Ascending aorta (tissue), 2 donors: Measurements from ENCODE around the gene MS4A4E. TPM values are rescaled to one million over a fixed set of nuclear protein-coding genes. Genes with fewer than 3 reads are reported as not detected.

Experiments
- DNase-seq, 2 donors: peaks; one replicate each; pipeline ENCODE4 v3.0.0-alpha.2; 2019; ENCODE audit warnings: low spot score in 2 of 2
- H3K27ac ChIP-seq, 2 donors: fragments of 200-600 bp; sonication (generic); one replicate each; pipeline ENCODE4 v1.5.1; 2016 to 2017; ENCODE audit warnings: mild to moderate bottlenecking in 1 of 2
- H3K27me3 ChIP-seq: fragments of 200-600 bp; sonication (generic); one replicate; pipeline ENCODE4 v1.5.1; 2017
- H3K36me3 ChIP-seq, 2 donors: fragments of 200-600 bp; sonication (generic); one replicate each; pipeline ENCODE4 v1.5.1; 2016
- H3K4me1 ChIP-seq, 2 donors: fragments of 200-600 bp; sonication (generic); one replicate each; pipeline ENCODE4 v1.5.1; 2016 to 2017; ENCODE audit warnings: mild to moderate bottlenecking in 1 of 2
- H3K4me3 ChIP-seq, 2 donors: fragments of 200-600 bp; sonication (generic); one replicate each; pipeline ENCODE4 v1.5.1; 2016 to 2017; ENCODE audit warnings: mild to moderate bottlenecking in 1 of 2
- H3K9me3 ChIP-seq, 2 donors: fragments of 200-600 bp; sonication (generic); one replicate each; pipeline ENCODE4 v1.5.1; 2016
- intact Hi-C: fragments of 100-400 bp; cut with DNase I; formaldehyde crosslinking; loops from one replicate; pipeline ENCODE4 v1.15.1; 2023
- total RNA-seq: library from RNA; depleted of rRNA; stranded (reverse); fragments of >200 nt; gene quantifications from one replicate; pipeline ENCODE4 v1.1.0, GENCODE V29; 2016
- TF ChIP-seq, protein P1 (sequence below), 3 experiments: fragments of 200-600 bp in 2 of 3; fragments of 450-650 bp in 1 of 3; sonication (generic) in 2 of 3; IDR thresholded peaks; one replicate each; pipeline ENCODE4 v1.5.1; 2016 to 2019; ENCODE audit warnings: antibody characterized with exemption in 3 of 3, mild to moderate bottlenecking in 1 of 3, moderate library complexity in 1 of 3

MS4A4E gene
- total RNA-seq, 1 donor from 2014 or later: 0.75 TPM

GRCh38 chr11:60170566-60170965 is 72.4 kb downstream of the MS4A4E start:
- no peaks in the 10 kb centered on the region for H3K4me1 ChIP-seq
- no peak overlapping the region for H3K4me3 ChIP-seq
- H3K9me3 ChIP-seq: no peaks in the 10 kb centered on the region
- no peak for DNase-seq
- TF ChIP-seq, protein P1, sequence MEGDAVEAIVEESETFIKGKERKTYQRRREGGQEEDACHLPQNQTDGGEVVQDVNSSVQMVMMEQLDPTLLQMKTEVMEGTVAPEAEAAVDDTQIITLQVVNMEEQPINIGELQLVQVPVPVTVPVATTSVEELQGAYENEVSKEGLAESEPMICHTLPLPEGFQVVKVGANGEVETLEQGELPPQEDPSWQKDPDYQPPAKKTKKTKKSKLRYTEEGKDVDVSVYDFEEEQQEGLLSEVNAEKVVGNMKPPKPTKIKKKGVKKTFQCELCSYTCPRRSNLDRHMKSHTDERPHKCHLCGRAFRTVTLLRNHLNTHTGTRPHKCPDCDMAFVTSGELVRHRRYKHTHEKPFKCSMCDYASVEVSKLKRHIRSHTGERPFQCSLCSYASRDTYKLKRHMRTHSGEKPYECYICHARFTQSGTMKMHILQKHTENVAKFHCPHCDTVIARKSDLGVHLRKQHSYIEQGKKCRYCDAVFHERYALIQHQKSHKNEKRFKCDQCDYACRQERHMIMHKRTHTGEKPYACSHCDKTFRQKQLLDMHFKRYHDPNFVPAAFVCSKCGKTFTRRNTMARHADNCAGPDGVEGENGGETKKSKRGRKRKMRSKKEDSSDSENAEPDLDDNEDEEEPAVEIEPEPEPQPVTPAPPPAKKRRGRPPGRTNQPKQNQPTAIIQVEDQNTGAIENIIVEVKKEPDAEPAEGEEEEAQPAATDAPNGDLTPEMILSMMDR (IDR thresholded peaks at IDR 0.05): no peak
- H3K27me3 ChIP-seq: no peaks in the 10 kb centered on the region
- intact Hi-C loops: no loop called here
- H3K27ac ChIP-seq: no peak overlapping the region
- no peaks in the 10 kb centered on the region for H3K36me3 ChIP-seq

DNA sequence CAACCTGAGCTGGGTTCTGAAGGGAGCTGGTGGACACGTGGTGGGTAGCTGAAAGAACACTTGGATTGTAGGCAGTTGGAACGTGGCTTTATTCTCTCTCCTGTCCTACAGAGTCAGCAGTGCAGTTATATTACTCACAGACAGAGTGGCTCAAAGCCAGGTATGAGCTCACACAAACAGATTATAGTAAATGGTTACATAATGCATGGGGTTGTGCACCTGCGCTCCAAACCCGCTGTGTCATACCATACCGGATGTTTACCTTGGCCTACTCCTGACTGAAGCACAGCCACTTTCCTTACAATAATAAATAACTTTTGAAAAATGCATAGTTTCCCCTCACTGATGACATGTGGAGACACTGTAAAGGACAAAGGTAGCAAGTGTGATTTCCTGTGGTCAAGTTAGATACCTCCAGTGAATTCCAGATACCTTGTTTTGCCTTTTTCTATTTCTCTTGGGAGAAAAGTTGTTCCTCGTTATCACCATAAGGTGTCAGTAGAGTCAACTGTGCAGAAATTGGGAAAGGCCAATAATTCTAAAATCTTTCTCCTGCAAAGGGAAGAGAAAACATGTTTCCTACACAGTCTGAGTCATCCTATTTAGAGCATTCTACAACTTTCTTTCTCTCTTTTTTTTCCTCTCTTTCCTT is 73.5 kb downstream of the MS4A4E start:
- Histone ChIP-seq H3K4me1 (no peaks in the 10 kb centered on the region), H3K4me3 (no peak overlapping the region), H3K27ac (no peak overlapping the region), H3K9me3 (no peaks in the 10 kb centered on the region), H3K36me3 (no peaks in the 10 kb centered on the region), H3K27me3 (no peaks in the 10 kb centered on the region)
- DNase-seq: no peak
- TF ChIP-seq, protein P1 (IDR thresholded peaks at IDR 0.05): peak in 2 of 3 experiments; percentile 13 to 38
- intact Hi-C loops: no loop called here

DNA sequence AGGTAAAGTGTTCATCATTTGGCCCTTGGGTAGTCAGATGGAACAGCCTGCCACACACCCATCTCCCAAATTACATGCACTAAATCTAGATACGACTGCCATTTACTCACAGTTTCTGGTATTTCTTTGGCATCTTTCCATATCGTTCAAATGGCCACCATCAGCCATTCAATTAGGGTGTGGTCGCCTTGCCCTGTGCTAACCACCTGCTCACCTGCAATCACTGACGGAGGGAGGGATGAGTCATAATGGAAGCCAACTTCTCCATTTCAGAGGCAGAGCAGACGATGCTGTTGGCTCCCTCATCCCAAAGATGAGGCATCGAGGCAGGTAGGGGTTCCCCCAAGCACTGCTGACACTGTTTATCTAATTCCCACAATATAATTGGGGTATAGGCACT is 74.6 kb downstream of the MS4A4E start:
- H3K4me1 ChIP-seq: no peaks in the 10 kb centered on the region
- intact Hi-C loops: no loop called here
- no peaks in the 10 kb centered on the region for H3K9me3 ChIP-seq
- H3K27ac ChIP-seq: no peak overlapping the region
- TF ChIP-seq, protein P1 (IDR thresholded peaks at IDR 0.05): no peak
- H3K27me3 ChIP-seq: no peaks in the 10 kb centered on the region
- no peaks in the 10 kb centered on the region for H3K36me3 ChIP-seq
- H3K4me3 ChIP-seq: no peak overlapping the region
- no peak for DNase-seq

DNA sequence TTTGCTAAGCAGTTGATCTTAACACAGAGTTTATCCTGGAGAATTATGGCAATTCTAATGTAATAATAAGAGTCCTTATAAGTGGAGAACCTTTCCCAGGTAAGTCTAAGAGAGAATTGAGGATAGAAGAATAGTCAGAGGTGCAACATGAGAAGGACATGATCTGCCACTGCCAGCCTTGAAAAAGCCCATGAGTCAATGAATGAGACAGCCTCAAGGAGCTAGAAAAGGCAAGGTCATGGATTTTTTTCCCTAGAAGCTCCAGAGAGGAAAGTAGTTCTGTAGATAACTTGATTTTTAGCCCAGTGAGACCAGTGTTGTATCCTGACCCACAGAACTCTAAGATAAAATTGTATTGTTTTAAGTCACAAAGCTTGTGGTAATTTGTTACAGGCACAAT is 77.0 kb downstream of the MS4A4E start:
- Histone ChIP-seq H3K4me3 (no peak overlapping the region), H3K9me3 (no peaks in the 10 kb centered on the region), H3K27me3 (no peaks in the 10 kb centered on the region), H3K27ac (no peak overlapping the region), H3K4me1 (no peaks in the 10 kb centered on the region), H3K36me3 (no peaks in the 10 kb centered on the region)
- intact Hi-C loops: no loop called here
- DNase-seq: no peak
- TF ChIP-seq, protein P1 (IDR thresholded peaks at IDR 0.05): no peak

- no peaks in the 10 kb centered on the region for H3K27me3 ChIP-seq
- TF ChIP-seq, protein P1 (IDR thresholded peaks at IDR 0.05): no peak
- DNase-seq: no peak
- no peak overlapping the region for H3K27ac ChIP-seq
- H3K36me3 ChIP-seq: no peaks in the 10 kb centered on the region
- no peak overlapping the region for H3K4me3 ChIP-seq
- intact Hi-C loops: no loop called here
- H3K9me3 ChIP-seq: no peaks in the 10 kb centered on the region
- H3K4me1 ChIP-seq: no peaks in the 10 kb centered on the region
Observed at GRCh38 chr11:60165538-60165937, 77.4 kb downstream of the MS4A4E start.
